ENCODE measurements around the gene ZBTB38.

- TF ChIP-seq CTCF (IDR thresholded peaks at IDR 0.05) (no peak), POLR2A (IDR thresholded peaks at IDR 0.05) (no peak), POLR2AphosphoS5 (IDR thresholded peaks at IDR 0.05) (no peak), EP300 (IDR thresholded peaks at IDR 0.05) (no peak)
These were observed 23.1 kb downstream of the ZBTB38 start for GRCh38 chr3:141391298-141391990.
